SU-DHL-6 (cell line): ENCODE measurements around the gene CRACR2A.

Experiments used
- H2AFZ ChIP-seq: fragments of 200-600 bp; sonication (generic); 2 replicates; pipeline ENCODE4 v1.6.1; 2014; ENCODE audit warnings: low read depth, mild to moderate bottlenecking, moderate library complexity, mixed read lengths, antibody characterized with exemption, low read length; ENCODE audit not compliant: severe bottlenecking
- H3F3A ChIP-seq: fragments of 200-600 bp; shearing (Covaris generic); 2 replicates; pipeline ENCODE4 v1.6.0; 2016; ENCODE audit warnings: antibody characterized with exemption, mild to moderate bottlenecking; ENCODE audit not compliant: insufficient read depth
- H3K27ac ChIP-seq: fragments of 200-600 bp; sonication (generic); 2 replicates; pipeline ENCODE4 v1.5.1; 2016; ENCODE audit warnings: low read depth, mild to moderate bottlenecking, low read length, moderate library complexity, mixed read lengths
- H3K27me3 ChIP-seq: fragments of 200-600 bp; sonication (generic), shearing (Covaris generic); 2 replicates; pipeline ENCODE4 v1.6.0; 2014; ENCODE audit warnings: mild to moderate bottlenecking, low read length
- H3K36me3 ChIP-seq: fragments of 200-600 bp; sonication (generic); 2 replicates; pipeline ENCODE4 v1.6.1; 2014; ENCODE audit warnings: mild to moderate bottlenecking, low read length, mixed read lengths
- H3K4me2 ChIP-seq: fragments of 300-600, 200-600 bp; shearing (Covaris generic), sonication (generic); 2 replicates; pipeline ENCODE4 v1.6.0; 2014; ENCODE audit warnings: low read length, low read depth, mild to moderate bottlenecking; ENCODE audit not compliant: poor library complexity, severe bottlenecking
- H3K4me3 ChIP-seq: fragments of 200-600 bp; sonication (generic); 2 replicates; pipeline ENCODE4 v1.5.1; 2014; ENCODE audit warnings: antibody characterized with exemption, low read length, mild to moderate bottlenecking, mixed read lengths; ENCODE audit not compliant: insufficient read depth, poor library complexity, severe bottlenecking
- H3K79me2 ChIP-seq: fragments of 200-600 bp; sonication (generic); 2 replicates; pipeline ENCODE4 v1.6.1; 2014; ENCODE audit warnings: mild to moderate bottlenecking, low read length, moderate library complexity; ENCODE audit not compliant: insufficient read depth
- H3K9ac ChIP-seq: fragments of 200-600 bp; sonication (generic); 2 replicates; pipeline ENCODE4 v1.7.0; 2014; ENCODE audit warnings: mild to moderate bottlenecking, low read length
- H3K9me2 ChIP-seq: fragments of 200-600 bp; sonication (generic); replicated peaks from 2 replicates; pipeline ENCODE4 v1.6.1; 2014; ENCODE audit warnings: low read length; ENCODE audit not compliant: insufficient read depth
- H3K9me3 ChIP-seq: fragments of 200-600 bp; sonication (generic); 2 replicates; pipeline ENCODE4 v1.6.1; 2014; ENCODE audit warnings: low read length, mixed read lengths; ENCODE audit not compliant: insufficient read depth
- H4K20me1 ChIP-seq: fragments of 200-600 bp; sonication (generic); 2 replicates; pipeline ENCODE4 v1.6.1; 2014; ENCODE audit warnings: low read depth, mild to moderate bottlenecking, antibody characterized with exemption, low read length, moderate library complexity, mixed read lengths
- CTCF ChIP-seq: fragments of 200-600 bp; sonication (generic); IDR thresholded peaks from one replicate; pipeline ENCODE4 v1.5.1; 2017; ENCODE audit warnings: antibody characterized with exemption, mild to moderate bottlenecking, low read length, moderate library complexity; ENCODE audit not compliant: insufficient read depth, poor library complexity, severe bottlenecking
- EZH2phosphoT487 ChIP-seq: fragments of 200-600 bp; sonication (generic), shearing (Covaris generic); conservative IDR thresholded peaks from 2 replicates; pipeline ENCODE4 v1.6.1; 2018; ENCODE audit warnings: mild to moderate bottlenecking, antibody characterized with exemption, low read length, moderate library complexity, mixed read lengths

The CRACR2A gene

GRCh38 chr12:3735432-3735831 is 17.5 kb downstream of the CRACR2A start:
- TF ChIP-seq EZH2phosphoT487, result no peak
- TF ChIP-seq CTCF, result no peak
- H4K20me1 ChIP-seq, result no peaks in the 10 kb centered on the region; the same call in 1 of the 2 replicates
- H3F3A ChIP-seq, result no peaks in the 10 kb centered on the region
- H2AFZ ChIP-seq, result no peak overlapping the region
- H3K4me2 ChIP-seq, result no peak overlapping the region
- H3K36me3 ChIP-seq, result no peaks in the 10 kb centered on the region; the same call in 1 of the 2 replicates
- no peak overlapping the region for H3K9ac ChIP-seq
- H3K79me2 ChIP-seq, result peaks cover 4% of the 10 kb centered on the region; the same call in 1 of the 2 replicates
- no peak overlapping the region for H3K4me3 ChIP-seq
- H3K9me2 ChIP-seq, result no peaks in the 10 kb centered on the region
- H3K9me3 ChIP-seq, result no peaks in the 10 kb centered on the region
- no peak overlapping the region for H3K27ac ChIP-seq
- H3K27me3 ChIP-seq, result no peaks in the 10 kb centered on the region

- Histone ChIP-seq H4K20me1 (no peaks in the 10 kb centered on the region), H3K4me2 (no peak overlapping the region), H2AFZ (no peak overlapping the region), H3K9me3 (no peaks in the 10 kb centered on the region), H3F3A (no peaks in the 10 kb centered on the region), H3K4me3 (no peak overlapping the region), H3K27me3 (no peaks in the 10 kb centered on the region), H3K9me2 (no peaks in the 10 kb centered on the region), H3K79me2 (peaks cover 4% of the 10 kb centered on the region; the same call in 1 of the 2 replicates), H3K27ac (no peak overlapping the region), H3K9ac (no peak overlapping the region), H3K36me3 (no peaks in the 10 kb centered on the region)
- TF ChIP-seq CTCF (no peak), EZH2phosphoT487 (no peak)
These were observed 20.0 kb downstream of the CRACR2A start for GRCh38 chr12:3732901-3733300.

- Histone ChIP-seq H3F3A (no peaks in the 10 kb centered on the region), H2AFZ (no peak overlapping the region), H3K4me2 (no peak overlapping the region), H3K27ac (no peak overlapping the region), H3K36me3 (no peaks in the 10 kb centered on the region), H3K9me2 (no peaks in the 10 kb centered on the region), H3K4me3 (no peak overlapping the region), H4K20me1 (no peaks in the 10 kb centered on the region), H3K27me3 (no peaks in the 10 kb centered on the region), H3K9me3 (no peaks in the 10 kb centered on the region), H3K9ac (no peak overlapping the region), H3K79me2 (no peaks in the 10 kb centered on the region; the same call in 1 of the 2 replicates)
- TF ChIP-seq EZH2phosphoT487, result no peak
- TF ChIP-seq CTCF, result no peak
These were observed 22.8 kb downstream of the CRACR2A start for GRCh38 chr12:3730111-3730510.
